GM21526 (cell line): ENCODE data around the gene POPDC2.
"Not testable (repeated sequence)": the region's sequence is repeated elsewhere in the genome, so short reads cannot be mapped to it uniquely, and the experiment has no call there.

Experiments used
- ATAC-seq: cut with Tn5 transposase; IDR thresholded peaks from one replicate; pipeline ENCODE4 v1.9.1; 2021; ENCODE audit warnings: moderate library complexity; ENCODE audit not compliant: unreplicated experiment, low FRiP score

The POPDC2 gene

GRCh38 chr3:119620899-119621298 is 39.5 kb downstream of the POPDC2 start:
- ATAC-seq = no peak

DNA sequence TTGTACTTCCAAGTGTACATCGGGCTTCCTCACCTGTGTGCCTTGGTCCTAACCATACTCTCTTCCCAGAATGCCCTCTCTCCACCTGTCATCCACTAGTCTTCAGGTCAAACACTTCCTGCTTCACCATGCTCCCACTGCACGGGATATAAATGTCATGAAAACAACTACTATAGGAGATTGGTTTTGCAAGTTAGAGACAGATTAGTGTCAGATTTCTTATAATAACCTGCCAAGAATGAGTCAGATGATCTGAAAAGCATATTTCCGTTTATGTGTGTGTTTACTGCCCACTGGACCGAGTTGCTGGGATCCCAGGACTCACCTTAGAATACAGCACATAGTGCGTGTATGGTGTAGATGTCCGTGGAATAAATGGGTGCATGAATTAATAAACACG is 41.3 kb downstream of the POPDC2 start:
- no peak for ATAC-seq

DNA sequence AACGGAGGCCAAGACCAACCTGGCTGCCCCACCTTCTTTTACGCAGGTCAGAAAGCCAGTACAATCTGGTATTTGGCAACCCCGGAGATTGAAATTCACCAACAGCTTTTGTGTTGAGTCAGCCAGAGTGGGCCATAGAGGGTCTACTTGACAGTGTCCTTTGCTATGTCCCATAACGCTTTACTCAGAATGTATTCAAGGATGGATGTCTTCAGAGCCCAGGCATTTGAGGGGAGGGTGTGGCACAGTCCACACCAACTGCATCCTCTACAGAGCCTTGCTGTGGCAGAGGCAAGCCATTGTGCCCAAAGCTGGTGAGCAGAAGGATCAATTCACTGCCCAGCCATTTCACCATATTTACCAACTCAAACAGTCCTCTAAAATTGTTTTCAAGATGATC is 44.3 kb downstream of the POPDC2 start:
- no peak for ATAC-seq

- ATAC-seq = no peak
These were observed 46.5 kb downstream of the POPDC2 start for GRCh38 chr3:119613872-119614271.

DNA sequence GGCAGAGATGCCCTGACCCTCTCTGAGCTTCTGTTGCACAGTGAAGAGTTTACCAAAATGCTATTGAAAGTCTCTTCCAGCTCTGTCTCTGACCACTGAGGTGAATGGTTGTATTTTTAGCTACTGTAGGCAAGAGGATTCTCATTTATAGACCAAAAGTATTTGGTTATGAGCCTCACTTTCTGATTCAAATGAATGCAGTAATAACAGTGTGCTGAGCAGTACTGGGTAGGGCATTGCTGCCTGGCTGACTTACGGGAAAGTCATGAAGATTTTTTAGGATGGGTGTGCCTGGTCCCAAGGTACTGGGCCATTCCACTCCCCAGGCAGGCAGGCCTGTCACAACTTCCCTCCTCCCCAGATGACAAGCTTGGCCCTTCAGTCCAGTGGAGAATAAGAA is 47.2 kb downstream of the POPDC2 start:
- no peak for ATAC-seq

DNA sequence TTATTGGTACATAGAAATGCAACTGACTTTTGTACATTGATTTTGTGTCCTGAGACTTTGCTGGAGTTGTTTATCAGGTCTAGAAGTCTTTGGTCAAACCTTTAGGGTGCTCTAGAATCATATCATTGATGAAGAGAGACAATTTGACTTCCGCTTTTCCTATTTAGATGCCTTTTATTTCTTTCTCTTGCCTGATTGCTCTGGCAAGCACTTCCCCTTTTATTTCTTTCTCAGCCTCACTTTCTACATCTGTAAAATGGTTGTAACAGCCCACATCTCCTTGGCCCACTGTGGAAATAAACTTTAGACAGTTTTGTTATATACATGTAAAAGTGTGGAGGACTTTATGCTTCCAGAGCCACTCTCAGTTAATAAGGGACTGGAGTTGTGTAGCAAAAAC is 48.7 kb downstream of the POPDC2 start:
- no peak for ATAC-seq

DNA sequence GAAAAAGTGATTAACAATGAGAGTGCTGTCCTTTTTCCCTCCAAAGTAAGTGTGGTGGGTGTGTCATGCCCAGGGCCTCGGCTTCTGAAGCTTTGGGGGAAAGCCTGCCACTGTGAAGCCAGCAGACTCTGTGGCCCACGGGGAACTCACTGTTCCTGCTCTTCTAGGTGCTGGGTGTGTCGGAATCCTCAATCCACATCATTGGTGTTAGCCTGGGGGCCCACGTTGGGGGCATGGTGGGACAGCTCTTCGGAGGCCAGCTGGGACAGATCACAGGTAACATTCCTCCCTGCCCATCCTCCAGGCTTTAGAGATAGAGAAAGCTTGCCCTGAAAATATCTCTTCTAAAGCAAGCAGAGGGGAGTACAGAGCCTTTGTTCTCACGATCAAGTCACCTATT is 51.1 kb downstream of the POPDC2 start:
- ATAC-seq = no peak

DNA sequence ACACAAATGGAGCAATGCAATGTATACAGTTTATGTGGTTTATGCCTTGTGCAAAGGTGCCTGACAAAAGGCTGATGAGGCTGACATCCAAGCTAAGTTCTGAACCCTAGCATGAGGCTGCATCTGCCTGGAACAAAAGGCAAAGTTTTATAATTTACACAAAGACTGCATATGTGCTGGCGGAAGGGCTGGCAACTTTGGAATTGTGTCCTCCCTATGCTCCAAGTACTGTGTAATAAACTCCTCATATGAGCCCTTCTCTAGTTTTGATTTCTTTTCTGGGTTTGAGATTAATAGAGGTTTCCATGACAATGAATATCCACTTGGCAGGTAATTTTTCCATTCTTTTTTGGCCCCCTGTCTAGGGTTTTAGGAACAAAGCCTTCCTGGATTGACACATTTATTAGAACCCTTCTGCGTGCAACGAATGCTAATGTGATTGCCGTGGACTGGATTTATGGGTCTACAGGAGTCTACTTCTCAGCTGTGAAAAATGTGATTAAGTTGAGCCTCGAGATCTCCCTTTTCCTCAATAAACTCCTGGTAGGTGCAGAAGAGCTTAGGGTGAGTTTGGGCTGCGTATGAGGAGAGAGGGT is 51.9 kb downstream of the POPDC2 start:
- ATAC-seq = no peak

- no peak for ATAC-seq
These were observed 55.5 kb downstream of the POPDC2 start for GRCh38 chr3:119604878-119605277.

DNA sequence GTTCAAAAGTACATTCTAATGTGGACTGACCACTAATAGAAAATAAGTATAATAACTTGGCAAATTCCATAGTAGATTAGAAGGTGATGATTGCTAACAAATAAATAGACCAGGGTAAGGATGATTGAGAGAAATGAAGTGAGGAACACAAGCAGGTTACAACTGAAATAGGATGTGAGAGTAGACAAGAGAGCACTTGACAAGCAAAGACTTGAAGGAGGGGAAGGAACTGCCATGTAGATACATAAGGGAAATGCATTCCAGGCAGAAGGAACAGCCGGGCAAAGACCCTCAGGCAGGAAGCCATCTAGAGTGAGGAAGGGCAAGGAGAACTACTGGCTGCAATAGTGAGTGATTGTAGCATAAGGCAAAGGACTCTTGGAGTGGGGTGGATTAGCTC is 57.7 kb downstream of the POPDC2 start:
- ATAC-seq = no peak

- ATAC-seq = no peak
These were observed 59.2 kb downstream of the POPDC2 start for GRCh38 chr3:119601154-119601553.

DNA sequence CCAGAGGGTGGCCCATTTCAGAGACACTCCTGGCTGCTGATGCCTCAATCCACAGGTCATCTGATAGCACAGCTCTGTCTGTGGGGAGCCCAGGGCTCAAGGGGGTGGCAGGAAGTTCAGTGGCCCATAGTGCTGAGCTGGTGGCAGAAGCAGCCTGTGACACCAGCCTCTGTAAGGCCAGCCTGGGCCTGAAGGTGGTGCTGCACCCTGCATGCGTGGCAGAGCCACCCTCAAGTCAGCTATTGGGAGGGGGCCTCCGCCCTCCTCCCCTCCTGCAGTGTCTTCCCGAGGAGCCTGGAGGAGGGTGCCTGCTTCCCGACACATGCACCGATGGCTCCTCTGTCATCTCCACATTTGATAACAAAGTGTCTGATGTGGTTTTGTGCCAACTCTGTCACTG is 59.7 kb downstream of the POPDC2 start:
- peak; percentile 79 for ATAC-seq

GRCh38 chr3:119599558-119600174 is 60.7 kb downstream of the POPDC2 start:
- ATAC-seq = no peak

DNA sequence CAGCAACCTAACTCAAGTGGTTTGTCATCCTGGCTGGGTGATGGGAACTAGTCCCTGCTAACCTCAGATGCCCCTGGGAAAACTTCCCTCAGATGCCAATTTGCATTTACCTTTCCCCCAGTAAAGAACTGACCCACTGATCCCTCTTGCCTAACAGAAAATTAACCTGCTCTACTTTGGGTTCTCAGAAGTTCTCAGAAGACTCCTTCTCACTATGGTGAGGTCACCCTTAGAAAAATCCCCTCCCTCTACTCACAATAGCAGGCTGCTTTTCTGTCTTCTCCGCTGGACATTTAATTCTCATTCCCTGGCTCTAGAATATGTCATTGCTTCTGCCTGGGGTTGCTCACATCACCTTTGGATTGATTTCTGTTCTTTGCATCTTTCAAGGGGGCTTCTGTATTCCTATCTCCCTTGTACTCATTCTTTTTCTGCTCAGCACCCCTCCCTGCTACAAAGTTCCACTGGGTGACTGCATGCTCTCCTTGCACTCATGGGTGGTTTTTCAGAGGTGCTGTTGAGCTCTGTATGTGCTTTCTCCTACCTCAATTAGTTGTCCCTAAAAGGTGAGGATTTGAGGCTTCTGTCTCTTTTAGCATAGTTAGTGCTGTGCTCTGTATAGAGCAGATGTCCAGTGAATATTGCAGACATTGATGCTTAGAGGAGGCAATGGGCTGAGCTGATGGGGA is 61.8 kb downstream of the POPDC2 start:
- ATAC-seq = no peak

DNA sequence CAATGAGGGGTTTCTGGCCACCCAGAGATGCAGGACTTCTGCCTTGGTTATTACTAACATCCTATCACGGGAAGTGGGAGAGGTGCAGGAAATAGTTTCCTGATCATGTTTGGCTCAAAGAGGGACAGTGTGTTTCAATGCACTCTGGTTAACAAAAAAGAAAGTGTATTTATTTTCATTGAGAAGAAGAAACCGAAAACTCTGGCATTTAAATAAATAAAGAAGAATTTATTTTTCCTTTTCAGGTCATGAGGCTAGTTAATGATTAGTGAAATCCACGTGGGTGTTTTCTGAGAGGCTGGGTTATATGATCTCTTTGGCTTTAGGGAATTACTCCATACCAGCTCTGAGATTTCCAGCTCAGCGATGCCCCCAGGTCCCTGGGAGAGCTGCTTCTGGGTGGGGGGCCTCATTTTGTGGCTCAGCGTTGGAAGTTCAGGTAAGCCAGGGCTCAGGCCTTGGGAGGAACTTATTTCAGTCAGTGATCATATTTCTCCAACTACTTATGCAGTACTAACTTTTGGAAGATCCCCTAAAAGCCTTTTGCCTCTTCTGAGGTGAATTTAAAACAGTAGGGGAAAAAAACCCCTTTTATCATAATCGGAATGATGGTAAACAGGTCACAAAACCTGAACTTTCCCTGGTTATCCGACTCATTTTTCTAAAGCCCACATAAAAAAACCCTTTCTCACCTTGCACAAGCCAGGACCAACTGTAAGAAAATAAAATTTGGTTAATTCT is 62.7 kb downstream of the POPDC2 start, which contains the start of gene PLA1A:
PLA1A (plus strand) TSS at position 338 of the 741 bp plus-strand sequence; CDS start at position 367, 29 bp downstream.
- no peak for ATAC-seq

GRCh38 chr3:119596398-119596797 is 64.0 kb downstream of the POPDC2 start:
- no peak for ATAC-seq

- no peak for ATAC-seq
These were observed 64.6 kb downstream of the POPDC2 start for GRCh38 chr3:119595639-119596334.

- not testable (repeated sequence) for ATAC-seq
These were observed 65.5 kb downstream of the POPDC2 start for GRCh38 chr3:119594929-119595328.

- no peak for ATAC-seq
These were observed 66.3 kb downstream of the POPDC2 start for GRCh38 chr3:119594066-119594465.

DNA sequence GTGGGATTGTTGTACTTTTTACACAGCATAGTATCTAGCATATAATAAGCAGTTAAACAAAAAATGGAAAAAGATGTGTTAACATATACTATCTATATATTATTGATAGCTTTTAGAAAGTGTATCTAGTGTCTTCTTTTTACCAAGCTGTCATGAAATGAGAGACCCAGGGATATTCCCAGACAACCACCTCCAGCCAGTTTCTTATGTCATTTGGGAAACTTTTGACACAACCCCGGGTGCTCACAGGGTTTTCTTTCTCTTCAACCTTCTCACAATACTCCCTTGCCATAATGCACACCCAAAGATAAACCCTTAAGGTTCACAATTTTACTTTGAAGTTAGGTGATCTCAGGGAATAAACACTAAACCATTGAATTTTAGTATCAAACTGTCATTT is 67.5 kb downstream of the POPDC2 start:
- no peak for ATAC-seq
